ENCODE data around the gene SDHA. TPM values are rescaled to one million over a fixed set of nuclear protein-coding genes. Genes with fewer than 3 reads are reported as not detected.
"Not testable (repeated sequence)": the region's sequence is repeated elsewhere in the genome, so short reads cannot be mapped to it uniquely, and the experiment has no call there.

SDHA gene
- total RNA-seq, 2 experiments from 2014 or later = 130 to 150 TPM

GRCh38 chr5:273091-273490 is 55.0 kb downstream of the SDHA start:
- POLR2A ChIA-PET, H3K27me3 Mint-ChIP-seq, DNase-seq, H3K9me3 Mint-ChIP-seq: not testable (repeated sequence)
- Mint-ChIP-seq H3K4me3 (peak overlapping the region; percentile 90), H3K4me1 (peaks cover 41% of the 10 kb centered on the region), H3K27ac (peak overlapping the region; percentile 82), H3K36me3 (ENCODE audit: low read depth) (peaks cover 27% of the 10 kb centered on the region)
- CTCF ChIA-PET = interaction anchor here (1.1 kb wide), 2 partner anchors 9 to 122 kb away, joined by 3 read pairs; no protein-coding TSS in a partner anchor

GRCh38 chr5:273491-273890 is 55.4 kb downstream of the SDHA start:
- peaks cover 43% of the 10 kb centered on the region for H3K4me1 Mint-ChIP-seq
- peak overlapping the region; percentile 82 for H3K27ac Mint-ChIP-seq
- DNase-seq, H3K27me3 Mint-ChIP-seq, H3K9me3 Mint-ChIP-seq, POLR2A ChIA-PET: not testable (repeated sequence)
- H3K4me3 Mint-ChIP-seq = peak overlapping the region; percentile 90
- H3K36me3 Mint-ChIP-seq (ENCODE audit: low read depth) = peaks cover 27% of the 10 kb centered on the region
- CTCF ChIA-PET = interaction anchor here (1.1 kb wide), 2 partner anchors 9 to 122 kb away, joined by 3 read pairs; no protein-coding TSS in a partner anchor

- H3K27me3 Mint-ChIP-seq, H3K27ac Mint-ChIP-seq, POLR2A ChIA-PET, CTCF ChIA-PET, H3K9me3 Mint-ChIP-seq, H3K4me3 Mint-ChIP-seq, DNase-seq: not testable (repeated sequence)
- Mint-ChIP-seq H3K4me1 (peaks cover 41% of the 10 kb centered on the region), H3K36me3 (ENCODE audit: low read depth) (peaks cover 27% of the 10 kb centered on the region)
Measured at GRCh38 chr5:274346-274745, 56.2 kb downstream of the SDHA start.

- no peak overlapping the region for H3K27ac Mint-ChIP-seq
- ChIA-PET CTCF (interaction anchor here (1.7 kb wide), 1 partner anchor 42 kb away, joined by 4 read pairs; no protein-coding TSS in a partner anchor), POLR2A (no interaction called here)
- no peak for DNase-seq
- no peaks in the 10 kb centered on the region for H3K27me3 Mint-ChIP-seq
- no peak overlapping the region for H3K4me3 Mint-ChIP-seq
- no peaks in the 10 kb centered on the region for H3K9me3 Mint-ChIP-seq
- H3K4me1 Mint-ChIP-seq = peaks cover 43% of the 10 kb centered on the region
- peaks cover 19% of the 10 kb centered on the region for H3K36me3 Mint-ChIP-seq (ENCODE audit: low read depth)
Measured at GRCh38 chr5:278646-279045, 60.5 kb downstream of the SDHA start.

GRCh38 chr5:279051-279665 is 61.0 kb downstream of the SDHA start:
- peaks cover 16% of the 10 kb centered on the region for H3K36me3 Mint-ChIP-seq (ENCODE audit: low read depth)
- H3K4me3 Mint-ChIP-seq, H3K9me3 Mint-ChIP-seq, POLR2A ChIA-PET, H3K27me3 Mint-ChIP-seq, DNase-seq, H3K27ac Mint-ChIP-seq: not testable (repeated sequence)
- CTCF ChIA-PET = interaction anchor here (1.7 kb wide), 1 partner anchor 42 kb away, joined by 4 read pairs; no protein-coding TSS in a partner anchor
- peaks cover 42% of the 10 kb centered on the region for H3K4me1 Mint-ChIP-seq

GRCh38 chr5:285991-286557 is 68.0 kb downstream of the SDHA start:
- H3K4me3 Mint-ChIP-seq = no peak overlapping the region
- CTCF ChIA-PET = interaction anchor here (0.6 to 1.9 kb wide), 3 partner anchors 20 to 175 kb away, joined by 4 to 6 read pairs (median 4); no protein-coding TSS in a partner anchor
- H3K4me1 Mint-ChIP-seq = peaks cover 28% of the 10 kb centered on the region
- H3K27me3 Mint-ChIP-seq = no peaks in the 10 kb centered on the region
- POLR2A ChIA-PET = no interaction called here
- H3K36me3 Mint-ChIP-seq (ENCODE audit: low read depth) = peaks cover 16% of the 10 kb centered on the region
- DNase-seq = no peak
- H3K27ac Mint-ChIP-seq = no peak overlapping the region
- H3K9me3 Mint-ChIP-seq = no peaks in the 10 kb centered on the region

GRCh38 chr5:290200-290599 is 72.1 kb downstream of the SDHA start:
- DNase-seq, H3K27me3 Mint-ChIP-seq, CTCF ChIA-PET, POLR2A ChIA-PET, H3K4me3 Mint-ChIP-seq, H3K9me3 Mint-ChIP-seq, H3K4me1 Mint-ChIP-seq, H3K27ac Mint-ChIP-seq: not testable (repeated sequence)
- peaks cover 29% of the 10 kb centered on the region for H3K36me3 Mint-ChIP-seq (ENCODE audit: low read depth)

GRCh38 chr5:291345-291744 is 73.2 kb downstream of the SDHA start:
- CTCF ChIA-PET, POLR2A ChIA-PET, H3K27me3 Mint-ChIP-seq, H3K4me3 Mint-ChIP-seq, DNase-seq, H3K27ac Mint-ChIP-seq, H3K9me3 Mint-ChIP-seq: not testable (repeated sequence)
- Mint-ChIP-seq H3K36me3 (ENCODE audit: low read depth) (peaks cover 27% of the 10 kb centered on the region), H3K4me1 (peaks cover 10% of the 10 kb centered on the region)

- H3K4me3 Mint-ChIP-seq, POLR2A ChIA-PET, H3K27me3 Mint-ChIP-seq, H3K27ac Mint-ChIP-seq, DNase-seq, H3K9me3 Mint-ChIP-seq, CTCF ChIA-PET: not testable (repeated sequence)
- Mint-ChIP-seq H3K36me3 (ENCODE audit: low read depth) (peaks cover 24% of the 10 kb centered on the region), H3K4me1 (peaks cover 27% of the 10 kb centered on the region)
Measured at GRCh38 chr5:294788-295187, 76.7 kb downstream of the SDHA start.

GRCh38 chr5:296207-296606 is 78.1 kb downstream of the SDHA start:
- CTCF ChIA-PET, H3K4me3 Mint-ChIP-seq, DNase-seq, H3K27me3 Mint-ChIP-seq, POLR2A ChIA-PET, H3K9me3 Mint-ChIP-seq: not testable (repeated sequence)
- H3K27ac Mint-ChIP-seq = peak overlapping the region; percentile 52
- peaks cover 29% of the 10 kb centered on the region for H3K4me1 Mint-ChIP-seq
- H3K36me3 Mint-ChIP-seq (ENCODE audit: low read depth) = peaks cover 22% of the 10 kb centered on the region

- Mint-ChIP-seq H3K27ac (peak overlapping the region; percentile 52), H3K4me1 (peaks cover 32% of the 10 kb centered on the region), H3K36me3 (ENCODE audit: low read depth) (peaks cover 15% of the 10 kb centered on the region)
- CTCF ChIA-PET, H3K27me3 Mint-ChIP-seq, H3K9me3 Mint-ChIP-seq, POLR2A ChIA-PET, H3K4me3 Mint-ChIP-seq: not testable (repeated sequence)
- DNase-seq = peak; percentile 38
Measured at GRCh38 chr5:296954-297353, 78.8 kb downstream of the SDHA start.

- POLR2A ChIA-PET = not testable (repeated sequence)
Measured at GRCh38 chr5:297448-297847, 79.3 kb downstream of the SDHA start.

GRCh38 chr5:297991-298736 is 80.0 kb downstream of the SDHA start:
- H3K4me3 Mint-ChIP-seq; H3K9me3 Mint-ChIP-seq; H3K27me3 Mint-ChIP-seq; H3K27ac Mint-ChIP-seq; H3K36me3 Mint-ChIP-seq (ENCODE audit: low read depth); POLR2A ChIA-PET; DNase-seq: not testable (repeated sequence)
- CTCF ChIA-PET = interaction anchor here (0.6 to 1.3 kb wide), 2 partner anchors 10 to 15 kb away, joined by 3 read pairs; no protein-coding TSS in a partner anchor
- peaks cover 36% of the 10 kb centered on the region for H3K4me1 Mint-ChIP-seq

More at GRCh38 chr5:297448-297847, 79.3 kb downstream of the SDHA start:
- CTCF ChIA-PET; H3K27me3 Mint-ChIP-seq; H3K9me3 Mint-ChIP-seq; H3K36me3 Mint-ChIP-seq (ENCODE audit: low read depth); DNase-seq: not testable (repeated sequence)
- peak overlapping the region; percentile 37 for H3K27ac Mint-ChIP-seq
- H3K4me1 Mint-ChIP-seq = peaks cover 34% of the 10 kb centered on the region
- H3K4me3 Mint-ChIP-seq = peak overlapping the region; percentile 44

Data from activated CD4-positive, alpha-beta T cell treated with anti-CD3 and anti-CD28 coated beads, Interleukin-2, amount 10 ng/mL, durations not matched to agents 7 days and 5 days (primary cell).